ENCODE results near the gene SLF2. TPM values are rescaled to one million over a fixed set of nuclear protein-coding genes. Genes with fewer than 3 reads are reported as not detected.

Gene SLF2
- total and polyA plus RNA-seq, 4 donors, result 34.1 to 64.2 (median 41.9) TPM

- no peaks in the 10 kb centered on the region for H3K9me3 ChIP-seq (ENCODE audit: control insufficient read depth, insufficient read depth, low read length)
- 4% methylated on average over 10 of the region's 19 CpGs for WGBS (ENCODE audit: insufficient coverage)
- H3K27me3 ChIP-seq (ENCODE audit: control insufficient read depth, insufficient read depth, low read length), result peaks cover 7% of the 10 kb centered on the region
- H3K4me3 ChIP-seq (ENCODE audit: low read depth, low read length), result peak overlapping the region; percentile 79
- peak overlapping the region; percentile 95 for H3K27ac ChIP-seq (ENCODE audit: low read depth, low read length)
- peak in 2 of 6 donors; percentile 64 to 70 for DNase-seq (ENCODE audit: low read depth in 4 of 6, low spot score in 6 of 6)
- peaks cover 62% of the 10 kb centered on the region for H3K4me1 ChIP-seq (ENCODE audit: control insufficient read depth, insufficient read depth, low read length)
- peaks cover 32% of the 10 kb centered on the region for H3K36me3 ChIP-seq (ENCODE audit: control insufficient read depth, insufficient read depth, low read length)
Measured at GRCh38 chr10:101000127-101000914, 87.6 kb downstream of the SLF2 start.

GRCh38 chr10:101000915-101001658 lies 88.3 kb downstream of the SLF2 start:
- DNase-seq (ENCODE audit: low read depth in 4 of 6, low spot score in 6 of 6), result peak in 1 of 6 donors; percentile 71
- Histone ChIP-seq H3K27me3 (ENCODE audit: control insufficient read depth, insufficient read depth, low read length) (peaks cover 7% of the 10 kb centered on the region), H3K4me1 (ENCODE audit: control insufficient read depth, insufficient read depth, low read length) (peaks cover 64% of the 10 kb centered on the region), H3K4me3 (ENCODE audit: low read depth, low read length) (peak overlapping the region; percentile 79), H3K27ac (ENCODE audit: low read depth, low read length) (peak overlapping the region; percentile 95), H3K36me3 (ENCODE audit: control insufficient read depth, insufficient read depth, low read length) (peaks cover 39% of the 10 kb centered on the region), H3K9me3 (ENCODE audit: control insufficient read depth, insufficient read depth, low read length) (no peaks in the 10 kb centered on the region)
- WGBS (ENCODE audit: insufficient coverage), result 34% methylated on average over 7 of the region's 12 CpGs

DNA sequence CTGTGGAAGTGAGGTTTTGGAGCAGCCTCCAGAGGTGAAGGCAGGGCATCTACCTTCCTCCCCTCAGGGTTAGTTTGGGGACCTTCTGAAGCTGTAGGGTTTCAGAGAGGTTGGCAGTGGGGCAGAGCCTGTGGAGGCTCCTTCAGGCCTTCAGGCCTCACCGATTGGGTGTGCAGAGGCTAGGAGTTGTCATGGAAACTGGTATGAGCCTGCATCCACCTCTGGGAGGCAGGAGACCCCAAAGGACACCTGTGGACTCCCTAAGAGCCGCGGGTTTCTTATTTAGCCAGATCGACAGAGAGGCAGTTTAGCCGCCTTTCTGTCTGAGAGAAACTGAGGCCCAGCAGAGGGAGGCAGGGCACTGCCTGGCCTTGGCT lies 88.9 kb downstream of the SLF2 start:
- 46% methylated on average over 5 of the region's 5 CpGs for WGBS (ENCODE audit: insufficient coverage)
- Histone ChIP-seq H3K4me3 (ENCODE audit: low read depth, low read length) (no peak overlapping the region), H3K36me3 (ENCODE audit: control insufficient read depth, insufficient read depth, low read length) (peaks cover 45% of the 10 kb centered on the region), H3K27me3 (ENCODE audit: control insufficient read depth, insufficient read depth, low read length) (peaks cover 4% of the 10 kb centered on the region), H3K9me3 (ENCODE audit: control insufficient read depth, insufficient read depth, low read length) (no peaks in the 10 kb centered on the region), H3K27ac (ENCODE audit: low read depth, low read length) (peak overlapping the region; percentile 95), H3K4me1 (ENCODE audit: control insufficient read depth, insufficient read depth, low read length) (peaks cover 64% of the 10 kb centered on the region)
- no peak for DNase-seq (ENCODE audit: low read depth in 4 of 6, low spot score in 6 of 6)

- no peak overlapping the region for H3K4me3 ChIP-seq (ENCODE audit: low read depth, low read length)
- no peak for DNase-seq (ENCODE audit: low read depth in 4 of 6, low spot score in 6 of 6)
- no peaks in the 10 kb centered on the region for H3K9me3 ChIP-seq (ENCODE audit: control insufficient read depth, insufficient read depth, low read length)
- H3K4me1 ChIP-seq (ENCODE audit: control insufficient read depth, insufficient read depth, low read length), result peaks cover 64% of the 10 kb centered on the region
- 96% methylated on average over 10 of the region's 11 CpGs for WGBS (ENCODE audit: insufficient coverage)
- peaks cover 53% of the 10 kb centered on the region for H3K36me3 ChIP-seq (ENCODE audit: control insufficient read depth, insufficient read depth, low read length)
- H3K27ac ChIP-seq (ENCODE audit: low read depth, low read length), result no peak overlapping the region
- H3K27me3 ChIP-seq (ENCODE audit: control insufficient read depth, insufficient read depth, low read length), result no peaks in the 10 kb centered on the region
Measured at GRCh38 chr10:101002456-101002855, 89.7 kb downstream of the SLF2 start.

DNA sequence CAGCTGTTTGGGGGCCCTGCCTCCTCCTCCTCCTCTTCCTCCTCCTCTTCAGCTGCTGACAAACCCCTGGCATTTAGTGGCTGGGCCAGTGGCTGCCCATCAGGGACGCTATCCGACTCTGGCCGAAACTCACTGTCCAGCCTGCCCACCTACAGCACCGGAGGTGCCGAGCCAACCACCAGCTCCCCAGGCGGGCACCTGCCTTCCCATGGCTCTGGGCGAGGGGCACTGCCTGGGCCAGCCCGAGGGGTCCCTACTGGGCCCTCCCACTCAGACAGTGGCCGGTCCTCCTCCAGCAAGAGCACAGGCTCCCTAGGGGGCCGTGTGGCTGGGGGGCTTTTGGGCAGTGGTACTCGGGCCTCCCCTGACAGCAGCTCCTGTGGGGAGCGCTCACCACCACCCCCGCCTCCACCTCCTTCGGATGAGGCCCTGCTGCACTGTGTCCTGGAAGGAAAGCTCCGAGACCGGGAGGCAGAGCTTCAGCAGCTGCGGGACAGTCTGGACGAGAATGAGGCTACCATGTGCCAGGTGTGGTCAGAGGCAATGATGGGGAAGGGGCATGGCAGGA lies 91.0 kb downstream of the SLF2 start:
- Histone ChIP-seq H3K4me1 (ENCODE audit: control insufficient read depth, insufficient read depth, low read length) (peaks cover 62% of the 10 kb centered on the region), H3K36me3 (ENCODE audit: control insufficient read depth, insufficient read depth, low read length) (peaks cover 60% of the 10 kb centered on the region), H3K27me3 (ENCODE audit: control insufficient read depth, insufficient read depth, low read length) (no peaks in the 10 kb centered on the region), H3K27ac (ENCODE audit: low read depth, low read length) (no peak overlapping the region), H3K9me3 (ENCODE audit: control insufficient read depth, insufficient read depth, low read length) (no peaks in the 10 kb centered on the region), H3K4me3 (ENCODE audit: low read depth, low read length) (no peak overlapping the region)
- 96% methylated on average over 17 of the region's 18 CpGs for WGBS (ENCODE audit: insufficient coverage)
- no peak for DNase-seq (ENCODE audit: low read depth in 4 of 6, low spot score in 6 of 6)

GRCh38 chr10:101005361-101005760 lies 92.6 kb downstream of the SLF2 start:
- H3K27ac ChIP-seq (ENCODE audit: low read depth, low read length), result no peak overlapping the region
- no peaks in the 10 kb centered on the region for H3K27me3 ChIP-seq (ENCODE audit: control insufficient read depth, insufficient read depth, low read length)
- DNase-seq (ENCODE audit: low read depth in 4 of 6, low spot score in 6 of 6), result peak in 1 of 6 donors; percentile 53
- H3K4me3 ChIP-seq (ENCODE audit: low read depth, low read length), result no peak overlapping the region
- peaks cover 61% of the 10 kb centered on the region for H3K36me3 ChIP-seq (ENCODE audit: control insufficient read depth, insufficient read depth, low read length)
- 82% methylated on average over 23 of the region's 23 CpGs for WGBS (ENCODE audit: insufficient coverage)
- H3K9me3 ChIP-seq (ENCODE audit: control insufficient read depth, insufficient read depth, low read length), result no peaks in the 10 kb centered on the region
- H3K4me1 ChIP-seq (ENCODE audit: control insufficient read depth, insufficient read depth, low read length), result peaks cover 58% of the 10 kb centered on the region

DNA sequence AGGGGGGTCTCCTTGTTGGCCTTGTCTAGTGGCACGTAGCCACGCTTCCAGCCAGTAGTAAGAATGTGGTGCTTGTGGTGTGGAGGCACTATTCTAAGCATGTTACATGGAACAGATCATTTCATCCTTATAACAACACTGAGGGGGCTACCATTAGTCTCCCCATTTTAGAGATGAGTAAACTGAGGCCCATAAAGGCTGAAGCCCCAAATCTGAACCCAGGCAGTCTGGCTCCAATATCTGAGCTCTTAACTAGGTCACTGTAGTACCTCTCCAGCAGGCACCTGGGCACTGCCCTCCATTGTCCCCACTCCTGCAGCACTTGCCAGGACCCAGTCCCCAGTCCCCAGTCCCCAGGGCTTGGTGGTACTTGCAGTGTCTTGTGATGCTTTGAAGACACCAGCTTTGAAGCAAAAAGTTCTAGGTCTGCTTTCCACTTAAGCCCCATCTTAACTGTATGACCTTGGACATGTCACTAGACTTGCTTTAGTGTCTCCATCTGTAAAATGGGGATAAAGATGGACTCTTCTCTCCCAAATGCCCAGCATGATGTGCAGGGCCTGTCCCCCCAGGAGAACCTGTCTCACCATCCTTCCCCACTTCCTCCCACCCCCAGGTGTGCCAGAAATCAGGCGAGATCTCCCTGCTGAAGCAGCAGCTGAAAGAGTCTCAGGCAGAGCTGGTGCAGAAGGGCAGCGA lies 93.3 kb downstream of the SLF2 start:
- H3K4me3 ChIP-seq (ENCODE audit: low read depth, low read length), result no peak overlapping the region
- DNase-seq (ENCODE audit: low read depth in 4 of 6, low spot score in 6 of 6), result no peak
- H3K4me1 ChIP-seq (ENCODE audit: control insufficient read depth, insufficient read depth, low read length), result peaks cover 51% of the 10 kb centered on the region
- H3K36me3 ChIP-seq (ENCODE audit: control insufficient read depth, insufficient read depth, low read length), result peaks cover 61% of the 10 kb centered on the region
- 88% methylated on average over 2 of the region's 4 CpGs for WGBS (ENCODE audit: insufficient coverage)
- H3K27me3 ChIP-seq (ENCODE audit: control insufficient read depth, insufficient read depth, low read length), result no peaks in the 10 kb centered on the region
- H3K27ac ChIP-seq (ENCODE audit: low read depth, low read length), result no peak overlapping the region
- H3K9me3 ChIP-seq (ENCODE audit: control insufficient read depth, insufficient read depth, low read length), result no peaks in the 10 kb centered on the region

DNA sequence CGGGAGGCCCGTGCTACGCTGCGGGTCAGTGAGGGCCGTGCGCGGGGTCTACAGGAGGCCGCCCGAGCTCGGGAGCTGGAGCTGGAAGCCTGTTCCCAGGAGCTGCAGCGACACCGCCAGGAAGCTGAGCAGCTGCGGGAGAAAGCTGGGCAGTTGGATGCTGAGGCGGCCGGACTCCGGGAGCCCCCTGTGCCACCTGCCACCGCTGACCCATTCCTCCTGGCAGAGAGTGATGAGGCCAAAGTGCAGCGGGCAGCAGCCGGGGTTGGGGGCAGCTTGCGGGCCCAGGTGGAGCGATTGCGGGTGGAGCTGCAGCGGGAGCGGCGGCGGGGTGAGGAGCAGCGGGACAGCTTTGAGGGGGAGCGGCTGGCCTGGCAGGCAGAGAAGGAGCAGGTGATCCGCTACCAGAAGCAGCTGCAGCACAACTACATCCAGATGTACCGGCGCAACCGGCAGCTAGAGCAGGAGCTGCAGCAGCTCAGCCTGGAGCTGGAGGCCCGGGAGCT lies 93.9 kb downstream of the SLF2 start:
- no peak for DNase-seq (ENCODE audit: low read depth in 4 of 6, low spot score in 6 of 6)
- Histone ChIP-seq H3K4me3 (ENCODE audit: low read depth, low read length) (no peak overlapping the region), H3K27me3 (ENCODE audit: control insufficient read depth, insufficient read depth, low read length) (no peaks in the 10 kb centered on the region), H3K27ac (ENCODE audit: low read depth, low read length) (no peak overlapping the region), H3K9me3 (ENCODE audit: control insufficient read depth, insufficient read depth, low read length) (no peaks in the 10 kb centered on the region), H3K36me3 (ENCODE audit: control insufficient read depth, insufficient read depth, low read length) (peaks cover 61% of the 10 kb centered on the region), H3K4me1 (ENCODE audit: control insufficient read depth, insufficient read depth, low read length) (peaks cover 46% of the 10 kb centered on the region)
- WGBS (ENCODE audit: insufficient coverage), result 70% methylated on average over 33 of the region's 33 CpGs

GRCh38 chr10:101007099-101007711 lies 94.4 kb downstream of the SLF2 start:
- Histone ChIP-seq H3K4me1 (ENCODE audit: control insufficient read depth, insufficient read depth, low read length) (peaks cover 41% of the 10 kb centered on the region), H3K4me3 (ENCODE audit: low read depth, low read length) (no peak overlapping the region), H3K36me3 (ENCODE audit: control insufficient read depth, insufficient read depth, low read length) (peaks cover 59% of the 10 kb centered on the region), H3K9me3 (ENCODE audit: control insufficient read depth, insufficient read depth, low read length) (no peaks in the 10 kb centered on the region), H3K27me3 (ENCODE audit: control insufficient read depth, insufficient read depth, low read length) (no peaks in the 10 kb centered on the region), H3K27ac (ENCODE audit: low read depth, low read length) (peak overlapping the region; percentile 29)
- WGBS (ENCODE audit: insufficient coverage), result 44% methylated on average over 9 of the region's 11 CpGs
- DNase-seq (ENCODE audit: low read depth in 4 of 6, low spot score in 6 of 6), result no peak
